OCI-LY7 (cell line): ENCODE results near the gene P3H3. TPM values are rescaled to one million over a fixed set of nuclear protein-coding genes. Genes with fewer than 3 reads are reported as not detected.
"Not testable (repeated sequence)": the region's sequence is repeated elsewhere in the genome, so short reads cannot be mapped to it uniquely, and the experiment has no call there.

Experiments used
- BruUV-seq: library from RNA; stranded (reverse); fragments of 400-500 nt; replicated peaks from 2 replicates; lab custom pipeline; 2021; lab: Mats Ljungman, UMichigan
- CTCF ChIA-PET: fragments of 300-600 bp; sonication (Branson Sonifier 250); formaldehyde crosslinking; loops from one replicate; lab custom pipeline; 2022; ENCODE audit warnings: antibody characterized with exemption; ENCODE audit not compliant: unreplicated experiment; lab: Charles Lee
- POLR2A ChIA-PET: fragments of 300-600 bp; sonication (Branson Sonifier 250); formaldehyde crosslinking; loops from one replicate; lab custom pipeline; 2022; ENCODE audit warnings: antibody characterized with exemption; lab: Charles Lee
- DNase-seq: peaks from one replicate; pipeline ENCODE4 v3.0.0-alpha.2; 2015; ENCODE audit warnings: low spot score
- H2AFZ ChIP-seq: fragments of 200-600 bp; sonication (generic), shearing (Covaris generic); 2 replicates; pipeline ENCODE4 v1.6.1; 2014; ENCODE audit warnings: mild to moderate bottlenecking, antibody characterized with exemption, low read length, moderate library complexity
- H3K27ac ChIP-seq: fragments of 200-600 bp; sonication (generic); 2 replicates; pipeline ENCODE4 v1.5.1; 2014; ENCODE audit warnings: mixed run types, low read depth, mild to moderate bottlenecking, moderate library complexity, low read length, inconsistent platforms; ENCODE audit not compliant: poor library complexity, severe bottlenecking
- H3K36me3 ChIP-seq: fragments of 200-600 bp; sonication (generic); 2 replicates; pipeline ENCODE4 v1.6.1; 2014; ENCODE audit warnings: mild to moderate bottlenecking, antibody characterized with exemption, low read length, moderate library complexity, mixed read lengths; ENCODE audit not compliant: insufficient read depth
- H3K4me1 ChIP-seq: fragments of 200-600 bp; sonication (generic); 2 replicates; pipeline ENCODE4 v1.5.1; 2014; ENCODE audit warnings: mild to moderate bottlenecking, low read length; ENCODE audit not compliant: insufficient read depth, poor library complexity, severe bottlenecking
- H3K4me2 ChIP-seq: fragments of 200-600 bp; sonication (generic); 2 replicates; pipeline ENCODE4 v1.6.1; 2014; ENCODE audit warnings: mild to moderate bottlenecking, low read length
- H3K4me3 ChIP-seq: fragments of 200-600 bp; sonication (generic); 2 replicates; pipeline ENCODE4 v1.5.1; 2014; ENCODE audit warnings: mild to moderate bottlenecking, low read depth, low read length; ENCODE audit not compliant: poor library complexity, severe bottlenecking
- H3K79me2 ChIP-seq: fragments of 200-600 bp; sonication (generic); 2 replicates; pipeline ENCODE4 v1.6.1; 2016; ENCODE audit warnings: low read depth, mild to moderate bottlenecking, low read length, moderate library complexity, mixed read lengths; ENCODE audit not compliant: insufficient read depth
- H3K9me2 ChIP-seq: fragments of 200-600 bp; sonication (generic); 2 replicates; pipeline ENCODE4 v1.6.1; 2016; ENCODE audit warnings: mild to moderate bottlenecking, low read length, mixed read lengths; ENCODE audit not compliant: insufficient read depth
- H3K9me3 ChIP-seq: fragments of 200-600 bp; sonication (generic); 2 replicates; pipeline ENCODE4 v1.6.1; 2014; ENCODE audit warnings: mild to moderate bottlenecking, mixed run types, low read length, mixed read lengths
- H4K20me1 ChIP-seq: fragments of 200-600 bp; sonication (generic); 2 replicates; pipeline ENCODE4 v1.6.1; 2014; ENCODE audit warnings: mild to moderate bottlenecking, antibody characterized with exemption, low read length, moderate library complexity, mixed read lengths; ENCODE audit not compliant: insufficient read depth
- EZH2phosphoT487 ChIP-seq: fragments of 200-600 bp; sonication (generic); IDR thresholded peaks from 2 replicates; pipeline ENCODE4 v1.6.1; 2018; ENCODE audit warnings: low read depth, borderline replicate concordance, mild to moderate bottlenecking, mixed run types, antibody characterized with exemption, low read length, moderate library complexity, mixed read lengths
- intact Hi-C: fragments of 100-400 bp; cut with micrococcal nuclease; formaldehyde crosslinking; loops from one replicate; pipeline ENCODE4 v1.10.0; 2022; ENCODE audit not compliant: unreplicated experiment
- total RNA-seq, 2 experiments: library from RNA; depleted of rRNA in 1 of 2; stranded (reverse); fragments of >200 nt in 1 of 2; shearing (Covaris generic) in 1 of 2; gene quantifications; 2 replicates each; pipeline ENCODE4 v1.2.3, GENCODE V29; 2014 to 2022
- TF ChIP-seq, protein P1 (sequence below): fragments of 200-600 bp; sonication (generic); conservative IDR thresholded peaks from 2 replicates; pipeline ENCODE4 v1.5.1; 2014; ENCODE audit warnings: mild to moderate bottlenecking, antibody characterized with exemption, low read length, moderate library complexity, mixed read lengths

P3H3 gene
- total RNA-seq, 2 experiments from 2014 or later, result 0.93 to 1.0 TPM

DNA sequence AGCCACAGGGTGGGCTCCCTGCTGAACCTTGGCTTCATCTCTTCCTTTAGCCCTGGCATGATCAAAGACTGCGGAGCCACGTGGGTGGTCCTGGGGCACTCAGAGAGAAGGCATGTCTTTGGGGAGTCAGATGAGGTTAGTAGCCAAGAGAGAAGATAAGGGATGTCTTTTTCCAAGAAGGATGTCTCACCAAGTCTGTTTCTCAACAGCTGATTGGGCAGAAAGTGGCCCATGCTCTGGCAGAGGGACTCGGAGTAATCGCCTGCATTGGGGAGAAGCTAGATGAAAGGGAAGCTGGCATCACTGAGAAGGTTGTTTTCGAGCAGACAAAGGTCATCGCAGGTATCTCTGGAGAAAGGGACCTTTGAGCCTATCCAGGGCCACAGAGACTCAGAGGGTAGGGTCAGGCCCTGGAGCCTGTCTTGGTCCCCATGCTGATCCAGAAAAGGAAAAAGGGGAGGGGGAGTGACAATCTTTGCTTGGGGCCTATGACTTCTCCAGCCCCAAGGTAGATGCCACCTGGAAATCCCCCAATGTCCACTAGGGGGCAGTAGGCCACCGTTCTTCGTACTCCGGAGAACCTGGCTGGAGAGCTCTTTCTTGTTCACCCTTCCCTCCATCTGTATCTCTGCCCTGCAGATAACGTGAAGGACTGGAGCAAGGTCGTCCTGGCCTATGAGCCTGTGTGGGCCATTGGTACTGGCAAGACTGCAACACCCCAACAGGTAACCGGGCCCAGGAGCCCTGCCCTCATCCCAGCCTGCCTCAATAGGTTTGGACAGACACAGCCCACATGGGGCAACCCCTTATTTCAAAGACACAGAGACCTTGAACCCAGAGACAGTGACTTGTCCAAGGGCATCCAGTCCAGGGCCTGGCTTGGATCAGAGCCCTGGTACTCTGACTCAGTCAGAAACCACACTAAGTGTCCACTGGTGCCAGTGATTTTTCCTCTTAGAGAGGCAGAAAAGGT lies 41.1 kb downstream of the P3H3 start:
- DNase-seq, result peak; percentile 85
- H3K9me3 ChIP-seq, result no peaks in the 10 kb centered on the region
- TF ChIP-seq, protein P1, sequence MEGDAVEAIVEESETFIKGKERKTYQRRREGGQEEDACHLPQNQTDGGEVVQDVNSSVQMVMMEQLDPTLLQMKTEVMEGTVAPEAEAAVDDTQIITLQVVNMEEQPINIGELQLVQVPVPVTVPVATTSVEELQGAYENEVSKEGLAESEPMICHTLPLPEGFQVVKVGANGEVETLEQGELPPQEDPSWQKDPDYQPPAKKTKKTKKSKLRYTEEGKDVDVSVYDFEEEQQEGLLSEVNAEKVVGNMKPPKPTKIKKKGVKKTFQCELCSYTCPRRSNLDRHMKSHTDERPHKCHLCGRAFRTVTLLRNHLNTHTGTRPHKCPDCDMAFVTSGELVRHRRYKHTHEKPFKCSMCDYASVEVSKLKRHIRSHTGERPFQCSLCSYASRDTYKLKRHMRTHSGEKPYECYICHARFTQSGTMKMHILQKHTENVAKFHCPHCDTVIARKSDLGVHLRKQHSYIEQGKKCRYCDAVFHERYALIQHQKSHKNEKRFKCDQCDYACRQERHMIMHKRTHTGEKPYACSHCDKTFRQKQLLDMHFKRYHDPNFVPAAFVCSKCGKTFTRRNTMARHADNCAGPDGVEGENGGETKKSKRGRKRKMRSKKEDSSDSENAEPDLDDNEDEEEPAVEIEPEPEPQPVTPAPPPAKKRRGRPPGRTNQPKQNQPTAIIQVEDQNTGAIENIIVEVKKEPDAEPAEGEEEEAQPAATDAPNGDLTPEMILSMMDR, result peak; percentile 87
- TF ChIP-seq EZH2phosphoT487, result no peak
- H3K27ac ChIP-seq, result peak overlapping the region; percentile 66
- no TSS peak for BruUV-seq
- no peaks in the 10 kb centered on the region for H3K9me2 ChIP-seq
- intact Hi-C loops, result loop anchor here (2.0 to 5.0 kb wide), 5 partner anchors 55 to 323 kb away; partner anchors contain the start of genes C1R and C1RL
- H3K4me2 ChIP-seq, result peak overlapping the region; percentile 100
- peaks cover 53% of the 10 kb centered on the region for H3K4me1 ChIP-seq
- H3K36me3 ChIP-seq, result peaks cover 62% of the 10 kb centered on the region
- H2AFZ ChIP-seq, result no peak overlapping the region
- POLR2A ChIA-PET, result interaction anchor here (0.6 to 6.0 kb wide), 8 partner anchors 13 to 99 kb away, joined by 3 to 60 read pairs (median 5); partner anchors contain the start of genes C12orf57, CDCA3, GNB3 and RNU7-1
- peak overlapping the region; percentile 93 for H3K4me3 ChIP-seq
- 0 out of 2 replicates have a peak, but pooled peaks cover 10% of the 10 kb centered on the region for H4K20me1 ChIP-seq
- H3K79me2 ChIP-seq, result peaks cover 18% of the 10 kb centered on the region; the same call in 1 of the 2 replicates
- CTCF ChIA-PET, result interaction anchor here (0.5 to 1.3 kb wide), 7 partner anchors 15 to 328 kb away, joined by 3 to 7 read pairs (median 4); partner anchors contain the start of genes CDCA3 and PTPN6

DNA sequence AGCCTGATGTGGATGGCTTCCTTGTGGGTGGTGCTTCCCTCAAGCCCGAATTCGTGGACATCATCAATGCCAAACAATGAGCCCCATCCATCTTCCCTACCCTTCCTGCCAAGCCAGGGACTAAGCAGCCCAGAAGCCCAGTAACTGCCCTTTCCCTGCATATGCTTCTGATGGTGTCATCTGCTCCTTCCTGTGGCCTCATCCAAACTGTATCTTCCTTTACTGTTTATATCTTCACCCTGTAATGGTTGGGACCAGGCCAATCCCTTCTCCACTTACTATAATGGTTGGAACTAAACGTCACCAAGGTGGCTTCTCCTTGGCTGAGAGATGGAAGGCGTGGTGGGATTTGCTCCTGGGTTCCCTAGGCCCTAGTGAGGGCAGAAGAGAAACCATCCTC lies 42.1 kb downstream of the P3H3 start:
- intact Hi-C loops, result loop anchor here (5.0 kb wide), 3 partner anchors 92 to 322 kb away; partner anchors contain the start of gene C1RL
- H3K4me3 ChIP-seq, DNase-seq, CTCF ChIA-PET, H3K9me3 ChIP-seq, H2AFZ ChIP-seq, H3K9me2 ChIP-seq: not testable (repeated sequence)
- Histone ChIP-seq H3K4me2 (peak overlapping the region; percentile 100; the same call in 1 of the 2 replicates), H3K4me1 (peaks cover 59% of the 10 kb centered on the region), H3K79me2 (peaks cover 22% of the 10 kb centered on the region; the same call in 1 of the 2 replicates), H3K27ac (peak overlapping the region; percentile 60), H3K36me3 (peaks cover 54% of the 10 kb centered on the region), H4K20me1 (0 out of 2 replicates have a peak, but pooled peaks cover 10% of the 10 kb centered on the region)
- POLR2A ChIA-PET, result interaction anchor here (0.6 to 2.0 kb wide), 3 partner anchors 12 to 209 kb away, joined by 3 to 7 read pairs (median 4); no protein-coding TSS in a partner anchor
- TSS peak; percentile 89 for BruUV-seq
